GM12865 (cell line): Measurements from ENCODE around the gene ZNF25.
"Not testable (repeated sequence)": the region's sequence is repeated elsewhere in the genome, so short reads cannot be mapped to it uniquely, and the experiment has no call there.

ENCODE experiments used
- DNase-seq: peaks from one replicate; pipeline ENCODE4 v3.0.0; 2010; ENCODE audit warnings: low read depth
- H3K4me3 ChIP-seq: 2 replicates; pipeline ENCODE4 v1.5.1; 2011; ENCODE audit warnings: mild to moderate bottlenecking, low read depth, low read length, control low read depth
- TF ChIP-seq, protein P1 (sequence below): IDR thresholded peaks from 2 replicates; pipeline ENCODE4 v1.5.1; 2011; ENCODE audit warnings: low read length, control low read depth, low read depth, inconsistent platforms; ENCODE audit not compliant: insufficient read depth; ENCODE audit errors: missing control alignments

ZNF25 gene

DNA sequence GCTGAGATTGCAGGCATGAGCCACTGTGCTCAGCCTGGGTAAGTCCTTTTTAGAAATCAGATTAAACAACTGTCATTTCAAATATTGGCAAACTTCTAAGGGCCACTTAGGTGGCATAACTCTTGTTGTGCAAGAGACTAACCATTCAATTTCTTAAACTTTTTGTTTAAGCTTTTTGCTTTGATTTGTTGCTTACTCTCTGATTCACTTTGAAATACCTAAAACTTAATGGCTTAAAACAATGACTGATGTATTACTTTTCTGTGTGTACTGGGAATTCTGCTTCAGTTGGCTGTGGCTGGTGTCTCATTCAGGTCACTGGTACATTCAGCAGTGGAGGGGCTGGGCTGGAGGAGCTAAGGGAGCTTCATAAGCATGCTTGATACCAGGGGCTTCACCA lies 28.9 kb downstream of the ZNF25 start:
- H3K4me3 ChIP-seq: no peak overlapping the region
- TF ChIP-seq, protein P1, sequence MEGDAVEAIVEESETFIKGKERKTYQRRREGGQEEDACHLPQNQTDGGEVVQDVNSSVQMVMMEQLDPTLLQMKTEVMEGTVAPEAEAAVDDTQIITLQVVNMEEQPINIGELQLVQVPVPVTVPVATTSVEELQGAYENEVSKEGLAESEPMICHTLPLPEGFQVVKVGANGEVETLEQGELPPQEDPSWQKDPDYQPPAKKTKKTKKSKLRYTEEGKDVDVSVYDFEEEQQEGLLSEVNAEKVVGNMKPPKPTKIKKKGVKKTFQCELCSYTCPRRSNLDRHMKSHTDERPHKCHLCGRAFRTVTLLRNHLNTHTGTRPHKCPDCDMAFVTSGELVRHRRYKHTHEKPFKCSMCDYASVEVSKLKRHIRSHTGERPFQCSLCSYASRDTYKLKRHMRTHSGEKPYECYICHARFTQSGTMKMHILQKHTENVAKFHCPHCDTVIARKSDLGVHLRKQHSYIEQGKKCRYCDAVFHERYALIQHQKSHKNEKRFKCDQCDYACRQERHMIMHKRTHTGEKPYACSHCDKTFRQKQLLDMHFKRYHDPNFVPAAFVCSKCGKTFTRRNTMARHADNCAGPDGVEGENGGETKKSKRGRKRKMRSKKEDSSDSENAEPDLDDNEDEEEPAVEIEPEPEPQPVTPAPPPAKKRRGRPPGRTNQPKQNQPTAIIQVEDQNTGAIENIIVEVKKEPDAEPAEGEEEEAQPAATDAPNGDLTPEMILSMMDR: no peak
- no peak for DNase-seq

DNA sequence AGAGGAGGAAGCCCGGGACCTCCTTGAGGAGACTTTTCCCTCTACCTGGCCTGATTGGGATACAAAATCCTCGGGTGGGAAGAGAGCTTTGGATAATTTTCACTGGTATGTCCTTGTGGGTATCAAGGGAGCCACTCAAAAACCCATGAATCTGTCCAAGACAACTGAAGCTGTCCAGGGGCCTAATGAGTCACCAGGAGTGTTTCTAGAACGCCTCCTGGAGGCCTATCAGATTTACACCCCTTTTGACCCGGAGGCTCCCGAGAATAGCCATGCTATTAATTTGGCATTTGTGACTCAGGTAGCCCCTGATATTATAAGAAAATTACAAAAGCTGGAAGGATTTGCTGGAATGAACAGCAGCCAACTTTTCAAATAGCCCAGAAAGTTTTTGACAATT lies 38.6 kb downstream of the ZNF25 start:
- no peak for DNase-seq
- TF ChIP-seq, protein P1: no peak

DNA sequence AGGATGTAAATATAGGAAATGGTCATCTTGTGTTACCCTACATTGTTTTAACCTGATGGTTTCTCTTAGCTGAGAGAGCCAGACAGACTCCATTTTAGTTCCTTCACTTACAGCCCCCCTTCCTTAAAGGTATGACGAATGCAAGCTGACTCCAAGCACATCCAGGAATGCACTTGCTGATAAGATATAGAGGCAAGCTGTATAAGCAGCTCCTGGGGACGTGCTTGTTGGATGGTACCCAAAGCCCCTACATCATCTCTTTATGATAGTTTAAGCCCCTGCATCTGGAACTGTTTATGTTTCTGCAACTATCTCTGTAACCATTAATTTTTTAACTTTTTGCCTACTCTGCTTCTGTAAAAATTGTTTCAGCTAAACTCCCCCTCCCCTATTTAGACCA lies 41.7 kb downstream of the ZNF25 start:
- H3K4me3 ChIP-seq: no peak overlapping the region
- TF ChIP-seq, protein P1: no peak
- DNase-seq: no peak

More for the DNA sequence above, 38.6 kb downstream of the ZNF25 start:
- no peak overlapping the region for H3K4me3 ChIP-seq

DNA sequence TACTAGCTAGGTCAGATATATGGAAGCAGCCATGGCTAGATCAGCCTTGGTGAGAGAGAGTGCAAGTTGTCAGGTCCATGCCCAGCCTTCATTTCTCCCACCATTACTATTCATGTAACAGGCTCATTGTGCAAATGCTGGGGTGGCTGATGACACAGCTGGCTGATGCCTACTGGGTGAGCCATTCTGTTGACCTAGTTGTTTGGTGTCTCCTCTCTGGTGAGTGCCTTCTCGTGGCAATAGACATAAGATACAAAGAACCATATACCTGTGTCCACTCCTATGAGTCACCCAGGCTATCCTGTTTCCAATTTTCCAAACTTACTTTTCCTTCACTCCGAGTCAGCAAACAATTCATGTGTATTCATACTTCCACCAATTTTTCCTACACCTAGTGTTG lies 46.0 kb downstream of the ZNF25 start:
- TF ChIP-seq, protein P1: no peak
- H3K4me3 ChIP-seq: no peak overlapping the region
- no peak for DNase-seq

DNA sequence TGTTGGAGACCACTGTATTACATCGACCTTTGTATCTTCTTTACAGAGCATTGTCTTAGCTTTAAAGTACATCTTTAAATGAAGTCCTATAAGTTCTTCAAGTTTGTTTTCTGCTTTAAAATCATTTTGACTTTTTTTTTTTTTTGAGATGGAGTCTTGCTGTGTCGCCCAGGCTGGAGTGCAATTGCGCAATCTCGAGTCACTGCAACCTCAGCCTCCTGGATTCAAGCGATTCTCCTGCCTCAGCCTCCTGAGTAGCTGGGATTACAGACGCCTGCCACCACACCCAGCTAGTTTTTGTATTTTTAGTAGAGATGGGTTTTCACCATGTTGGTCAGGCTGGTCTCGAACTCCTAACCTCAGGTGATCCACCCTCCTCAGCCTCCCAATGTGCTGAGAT lies 68.3 kb downstream of the ZNF25 start:
- not testable (repeated sequence) for H3K4me3 ChIP-seq, DNase-seq

DNA sequence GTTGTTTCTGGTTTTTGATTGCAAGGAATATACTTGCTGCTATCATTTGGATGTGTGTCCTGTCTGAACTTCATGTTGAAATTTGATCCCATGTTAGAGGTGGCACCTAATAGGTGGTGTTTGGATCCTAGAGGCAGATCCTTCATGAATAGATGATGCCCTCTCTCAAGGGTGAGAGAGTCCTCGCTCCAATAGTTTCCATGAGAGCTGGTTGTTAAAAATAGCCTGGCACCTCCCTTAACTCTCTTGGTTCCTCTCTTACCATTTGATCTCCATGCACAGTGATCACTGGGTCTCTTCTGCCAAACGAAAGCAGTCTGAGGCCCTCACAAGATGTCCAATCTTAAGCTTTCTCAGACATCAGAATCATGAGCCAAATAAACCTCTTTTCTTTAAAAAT lies 70.1 kb downstream of the ZNF25 start:
- H3K4me3 ChIP-seq: no peak overlapping the region
- TF ChIP-seq, protein P1: no peak
- DNase-seq: no peak
